CMK (cell line): ENCODE data around the gene MAD1L1.
"Not testable (repeated sequence)": the region's sequence is repeated elsewhere in the genome, so short reads cannot be mapped to it uniquely, and the experiment has no call there.

ENCODE experiments used
- DNase-seq: peaks from one replicate; pipeline ENCODE4 v3.0.0-alpha.2; 2010; ENCODE audit warnings: low read depth

MAD1L1 gene

GRCh38 chr7:1817061-1817712, 415.6 kb downstream of the MAD1L1 start:
- no peak for DNase-seq

DNA sequence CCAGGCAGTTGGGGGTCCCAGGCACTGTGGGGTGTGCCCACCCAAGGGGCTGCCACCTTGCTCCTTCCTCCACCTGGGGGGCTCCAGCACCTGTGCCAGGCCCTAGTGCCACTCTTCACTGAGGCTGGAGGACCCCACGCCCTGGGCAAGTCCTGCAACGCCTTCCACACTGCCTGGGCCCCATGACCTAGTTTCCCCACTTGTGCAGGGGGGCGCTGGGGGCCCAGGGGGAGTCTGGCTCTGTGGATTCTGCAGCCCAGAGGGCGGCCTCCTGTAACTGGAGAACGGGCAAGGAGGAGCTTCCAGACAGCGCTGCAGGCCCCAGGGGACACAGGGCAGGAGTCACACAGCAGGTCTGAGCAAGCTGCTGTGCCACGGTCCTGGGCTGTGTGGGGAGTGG, 416.3 kb downstream of the MAD1L1 start:
- DNase-seq = not testable (repeated sequence)

GRCh38 chr7:1815551-1816281, 417.0 kb downstream of the MAD1L1 start:
- not testable (repeated sequence) for DNase-seq

DNA sequence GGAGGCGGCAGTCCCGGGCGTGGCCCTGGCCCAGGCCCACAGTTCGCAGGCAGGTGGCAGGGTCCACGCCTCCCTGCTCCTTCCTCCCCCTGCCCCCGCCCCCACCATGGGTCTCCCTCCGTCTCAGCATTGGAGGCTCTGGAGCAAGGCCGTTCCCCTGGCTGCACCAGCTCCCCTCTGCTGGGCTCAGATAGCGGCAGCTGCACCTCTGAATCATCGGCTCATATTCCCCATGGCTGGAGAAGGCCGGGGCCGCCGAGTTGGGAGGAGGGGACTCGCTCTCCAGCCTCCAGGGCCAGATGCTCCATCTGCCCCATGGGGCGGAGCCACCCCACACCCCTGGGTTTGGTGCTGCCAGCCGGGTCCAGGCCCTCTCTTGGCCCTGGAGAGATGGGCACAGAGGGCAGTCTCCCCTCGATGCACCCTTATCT, 417.7 kb downstream of the MAD1L1 start:
- no peak for DNase-seq

- DNase-seq = no peak
Observed at GRCh38 chr7:1814089-1814811, 418.5 kb downstream of the MAD1L1 start.

GRCh38 chr7:1813394-1814088, 419.2 kb downstream of the MAD1L1 start:
- no peak for DNase-seq

GRCh38 chr7:1812509-1813393, 420.0 kb downstream of the MAD1L1 start:
- DNase-seq = no peak

DNA sequence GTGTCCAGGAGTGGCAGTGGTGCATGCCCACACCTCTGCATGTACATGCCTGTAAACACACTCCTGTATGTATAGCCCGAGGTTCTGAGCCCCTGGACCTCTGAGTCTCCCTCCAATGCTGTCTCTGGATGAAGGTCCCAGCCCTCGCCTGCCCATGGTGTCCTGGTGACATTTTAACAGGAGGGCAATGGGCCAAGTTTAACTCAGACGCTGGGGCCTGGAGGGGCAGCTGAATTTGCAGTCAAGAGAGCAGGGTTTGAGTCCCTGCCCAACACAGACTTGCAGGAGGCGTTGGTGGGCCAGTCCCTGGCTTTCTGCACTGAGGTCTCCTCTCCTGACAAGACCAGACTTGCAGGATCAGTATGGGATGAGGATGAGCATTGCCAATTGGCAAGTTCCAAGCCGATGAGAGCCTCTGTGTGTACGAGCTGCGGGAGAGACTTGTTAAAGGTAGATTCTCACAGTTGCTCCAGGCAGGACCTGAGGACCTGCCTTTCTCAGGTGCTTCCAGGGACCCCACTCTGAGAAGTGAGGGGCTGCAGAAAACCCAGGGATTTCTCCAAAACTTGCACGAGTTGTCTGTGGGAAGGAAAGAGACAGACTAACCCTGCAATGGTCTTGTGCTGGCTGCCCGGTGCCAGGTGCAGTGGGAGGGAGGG, 420.8 kb downstream of the MAD1L1 start:
- DNase-seq = no peak

DNA sequence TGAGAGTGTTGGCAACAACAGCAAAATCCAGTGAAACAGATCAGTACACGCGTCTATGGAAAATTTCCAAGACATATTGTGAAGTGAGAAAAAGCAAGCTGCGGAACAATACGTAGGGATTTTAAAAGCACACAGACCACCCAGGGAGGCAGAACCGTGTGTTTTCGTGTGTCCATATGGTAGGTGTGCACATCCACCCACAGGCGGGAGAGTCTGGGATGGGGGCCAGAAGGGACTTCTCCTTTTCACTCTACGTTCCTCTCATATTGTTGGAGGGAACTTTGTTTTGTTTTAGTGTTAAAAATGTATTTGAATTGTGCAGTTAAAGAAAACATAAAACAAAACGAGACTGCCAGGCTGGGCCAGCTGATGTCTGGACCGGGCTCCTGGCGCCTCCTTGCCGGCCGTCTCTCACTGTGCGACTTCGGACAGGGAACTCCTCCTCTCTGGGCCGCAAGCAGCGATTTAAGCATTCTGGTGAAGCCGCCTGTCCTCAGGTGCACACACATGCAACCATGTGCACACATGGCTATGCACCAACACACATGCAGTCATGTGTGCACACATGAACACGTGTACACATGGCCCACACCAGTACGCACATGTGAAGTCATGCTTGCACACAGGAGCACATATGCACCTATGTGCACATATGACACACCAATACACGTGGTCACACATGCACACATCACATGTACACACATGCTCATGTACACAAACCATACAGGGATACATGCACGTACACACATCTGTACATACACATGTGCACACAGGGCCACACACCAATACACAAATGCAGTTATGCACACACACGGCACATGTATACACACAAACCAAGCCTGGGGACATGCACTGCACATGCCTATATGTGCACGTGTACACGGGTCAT, 421.5 kb downstream of the MAD1L1 start:
- no peak for DNase-seq

DNA sequence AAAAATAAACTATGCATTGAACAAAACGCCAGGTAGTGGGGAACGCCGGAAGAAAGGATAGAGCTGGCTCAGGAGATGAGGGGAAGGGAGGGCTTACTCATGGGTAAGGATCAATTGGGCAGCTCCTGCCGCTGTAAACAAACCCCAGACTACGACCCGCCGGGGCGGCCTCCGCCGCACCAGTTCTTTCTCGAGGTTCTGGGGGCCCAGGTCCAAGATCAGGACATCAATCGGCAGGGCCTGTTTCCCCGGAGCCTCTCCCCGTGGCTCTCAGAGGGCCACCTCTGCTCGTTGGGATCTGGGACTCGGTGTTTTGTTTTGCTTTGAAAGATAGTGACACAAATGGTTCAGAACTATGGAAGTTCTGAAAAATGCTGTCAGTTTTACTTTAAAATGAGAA, 422.2 kb downstream of the MAD1L1 start:
- DNase-seq = no peak

- DNase-seq = no peak
Observed at GRCh38 chr7:1809601-1810258, 423.0 kb downstream of the MAD1L1 start.

DNA sequence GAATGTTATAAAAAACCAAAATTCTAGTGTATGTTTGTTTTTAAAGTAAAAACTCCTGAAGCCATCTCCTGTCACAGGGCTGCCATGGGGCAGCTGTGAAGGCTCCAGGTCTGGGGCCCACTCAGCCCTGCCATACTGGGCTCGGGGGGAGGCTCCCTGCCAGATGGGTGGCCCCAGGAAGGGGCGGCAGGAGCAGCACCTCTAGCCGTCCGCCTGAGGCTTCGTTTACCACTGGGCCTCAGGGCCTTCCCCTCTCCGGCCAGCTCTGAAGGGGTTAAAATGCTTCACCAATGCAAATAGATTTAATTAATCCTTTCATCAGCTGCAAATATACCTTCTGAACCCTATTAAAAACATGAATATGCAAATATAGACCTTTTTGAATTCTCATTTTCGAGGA, 423.7 kb downstream of the MAD1L1 start:
- DNase-seq = no peak

- no peak for DNase-seq
Observed at GRCh38 chr7:1807821-1808600, 424.7 kb downstream of the MAD1L1 start.

DNA sequence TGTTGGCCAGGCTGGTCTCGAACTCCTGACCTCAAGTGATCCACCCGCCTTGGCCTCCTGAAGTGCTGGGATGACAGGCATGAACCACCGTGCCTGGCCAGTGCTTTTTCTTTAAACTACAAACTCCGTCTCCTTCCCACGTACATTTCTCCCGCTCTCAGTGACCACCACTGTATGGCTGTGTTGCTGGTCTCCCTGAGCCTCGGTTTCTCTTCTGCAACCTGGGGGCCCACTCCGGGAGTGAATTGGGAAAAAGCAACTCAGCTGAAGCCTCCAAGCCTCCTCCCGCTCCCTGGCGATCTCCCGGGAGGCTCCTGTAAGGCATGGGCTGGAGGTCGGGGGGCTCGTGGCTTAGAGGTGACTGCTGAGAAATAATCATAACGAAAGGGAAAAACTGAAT, 426.4 kb downstream of the MAD1L1 start:
- DNase-seq = no peak

DNA sequence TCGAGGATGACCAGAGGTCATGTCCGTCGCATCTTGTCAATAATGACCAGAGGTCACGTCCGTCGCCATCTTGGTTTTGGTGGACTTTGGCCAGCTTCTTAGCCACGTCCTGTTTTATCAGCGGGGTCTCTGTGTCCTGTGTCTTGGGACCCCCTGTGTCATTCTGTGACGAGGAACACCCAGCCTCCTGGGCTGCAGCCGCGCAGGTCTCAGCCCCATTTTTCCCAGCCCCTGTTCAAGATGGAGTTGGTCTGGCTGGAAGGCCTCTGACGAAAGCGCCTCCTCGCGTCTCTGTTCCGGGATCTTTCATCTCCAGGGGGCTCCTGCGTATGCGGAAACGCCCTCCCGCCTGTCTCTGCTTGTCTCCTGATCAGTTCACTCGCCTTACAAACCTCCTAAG, 428.4 kb downstream of the MAD1L1 start:
- DNase-seq = no peak

DNA sequence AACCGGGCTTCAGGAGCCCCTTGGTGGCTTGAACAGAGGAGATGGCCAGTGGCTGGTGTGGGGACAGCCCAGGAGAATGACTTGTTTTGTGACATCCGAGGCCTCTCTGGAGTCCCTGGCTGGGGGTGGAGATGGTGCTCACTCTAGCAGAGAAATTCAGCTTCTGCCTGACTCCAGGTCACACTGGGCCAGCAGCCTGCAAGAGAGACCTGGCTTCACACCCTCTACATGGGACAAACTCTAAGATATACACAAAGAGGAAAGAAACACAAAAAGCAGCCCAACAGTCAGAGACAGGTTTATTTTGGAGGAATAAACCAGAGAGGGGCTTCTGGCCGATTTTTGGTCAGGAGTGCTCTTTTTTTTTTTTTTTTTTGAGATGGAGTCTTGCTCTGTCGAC, 429.8 kb downstream of the MAD1L1 start:
- DNase-seq = no peak

DNA sequence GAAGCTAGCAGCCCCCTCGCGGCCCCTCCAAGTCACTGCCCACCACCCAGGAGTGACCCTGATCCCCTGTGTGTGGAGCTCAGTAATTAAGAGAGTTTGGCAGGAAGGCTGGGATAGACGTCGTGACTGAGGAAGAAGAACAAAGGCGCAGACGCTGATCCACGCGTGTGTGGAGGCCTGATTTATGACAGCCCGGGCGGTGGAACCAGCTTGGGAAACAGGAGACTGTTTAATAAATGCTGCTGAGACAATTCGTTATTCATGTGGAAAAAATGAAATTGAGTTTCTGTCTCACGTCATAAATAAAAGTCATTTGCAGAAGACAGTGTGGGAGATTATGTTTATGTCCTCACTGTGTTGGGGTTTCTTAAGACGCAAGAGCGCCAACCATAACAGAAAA, 431.8 kb downstream of the MAD1L1 start:
- no peak for DNase-seq

DNA sequence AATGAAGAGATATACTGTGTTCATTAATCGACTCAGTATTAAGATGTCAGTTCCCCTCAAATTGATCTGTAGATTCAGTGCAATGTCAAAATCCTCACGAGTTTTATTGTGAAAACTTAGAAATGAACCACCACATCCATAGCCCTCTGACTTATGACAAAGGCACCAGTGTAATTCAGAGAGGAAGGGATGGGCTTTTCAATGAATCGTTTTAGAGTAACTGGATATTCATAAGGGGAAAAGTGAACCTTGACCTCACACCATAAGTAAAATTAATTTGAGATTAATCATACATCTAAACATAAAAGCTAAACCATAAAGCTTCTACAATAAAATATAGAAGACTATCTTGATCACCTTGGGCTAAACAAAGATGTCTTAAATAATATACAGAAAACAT, 434.6 kb downstream of the MAD1L1 start:
- no peak for DNase-seq
